GM23338 (cell line): ENCODE measurements around the gene PPP1R9A. TPM values are rescaled to one million over a fixed set of nuclear protein-coding genes. Genes with fewer than 3 reads are reported as not detected.

Experiments
- ATAC-seq: fragments of 200-7000 bp; cut with Tn5 transposase; 3 replicates; pipeline ENCODE4 v1.9.1; 2020
- DNase-seq: peaks from one replicate; pipeline ENCODE4 v3.0.0-alpha.2; 2015; ENCODE audit warnings: low spot score
- H2AFZ ChIP-seq: fragments of 200-600 bp; sonication (generic); 2 replicates; pipeline ENCODE4 v1.8.0; 2016; ENCODE audit warnings: antibody characterized with exemption, mild to moderate bottlenecking, moderate library complexity
- H3F3A ChIP-seq: fragments of 200-600 bp; sonication (generic); replicated peaks from 2 replicates; pipeline ENCODE4 v1.8.0; 2017; ENCODE audit warnings: antibody characterized with exemption, mixed run types, low read depth
- H3K27ac ChIP-seq: fragments of 200-600 bp; sonication (generic); 2 replicates; pipeline ENCODE4 v1.6.1; 2016; ENCODE audit warnings: low read depth
- H3K27me3 ChIP-seq: fragments of 200-600 bp; sonication (generic); 2 replicates; pipeline ENCODE4 v1.8.0; 2016; ENCODE audit warnings: mild to moderate bottlenecking, mixed run types, moderate library complexity; ENCODE audit not compliant: insufficient read depth
- H3K36me3 ChIP-seq: fragments of 200-600 bp; sonication (generic); 2 replicates; pipeline ENCODE4 v1.8.0; 2016; ENCODE audit warnings: mild to moderate bottlenecking; ENCODE audit not compliant: insufficient read depth
- H3K4me1 ChIP-seq: fragments of 200-600 bp; sonication (generic); 2 replicates; pipeline ENCODE4 v1.8.0; 2016; ENCODE audit warnings: mild to moderate bottlenecking, moderate library complexity; ENCODE audit not compliant: insufficient read depth
- H3K4me2 ChIP-seq: fragments of 200-600 bp; sonication (generic); 2 replicates; pipeline ENCODE4 v1.7.1; 2017; ENCODE audit warnings: mixed run types
- H3K4me3 ChIP-seq: fragments of 200-600 bp; sonication (generic); 2 replicates; pipeline ENCODE4 v1.6.1; 2016; ENCODE audit warnings: mixed run types
- H3K79me2 ChIP-seq: fragments of 200-600 bp; sonication (generic); replicated peaks from 2 replicates; pipeline ENCODE4 v1.8.0; 2017; ENCODE audit warnings: mild to moderate bottlenecking; ENCODE audit not compliant: insufficient read depth
- H3K9me2 ChIP-seq: fragments of 200-600 bp; sonication (generic); 2 replicates; pipeline ENCODE4 v1.8.0; 2017; ENCODE audit not compliant: insufficient read depth
- H4K20me1 ChIP-seq: fragments of 200-600 bp; sonication (generic); replicated peaks from 2 replicates; pipeline ENCODE4 v1.8.0; 2017; ENCODE audit warnings: mild to moderate bottlenecking; ENCODE audit not compliant: insufficient read depth
- H3K27ac Mint-ChIP-seq: 2 replicates; pipeline ENCODE4 v1.8.0; 2020; ENCODE audit warnings: inconsistent platforms, mild to moderate bottlenecking, moderate library complexity, mixed read lengths
- H3K27me3 Mint-ChIP-seq: 3 replicates; pipeline ENCODE4 v1.8.0; 2022; ENCODE audit warnings: low read depth, mild to moderate bottlenecking, moderate library complexity, mixed read lengths, inconsistent platforms; ENCODE audit not compliant: insufficient read depth, poor library complexity
- H3K36me3 Mint-ChIP-seq: 3 replicates; pipeline ENCODE4 v1.8.0; 2021; ENCODE audit warnings: low read depth, mild to moderate bottlenecking, inconsistent platforms, moderate library complexity, mixed read lengths
- H3K4me1 Mint-ChIP-seq: 3 replicates; pipeline ENCODE4 v1.8.0; 2020; ENCODE audit warnings: mild to moderate bottlenecking, inconsistent platforms, mixed read lengths
- H3K4me3 Mint-ChIP-seq: 3 replicates; pipeline ENCODE4 v1.8.0; 2021; ENCODE audit warnings: moderate library complexity, mild to moderate bottlenecking, inconsistent platforms, mixed read lengths
- H3K9me3 Mint-ChIP-seq: 3 replicates; pipeline ENCODE4 v1.8.0; 2020; ENCODE audit warnings: moderate library complexity, mild to moderate bottlenecking, inconsistent platforms, mixed read lengths
- CREB1 ChIP-seq: fragments of 250-450 bp; sonication (Bioruptor Pico); IDR thresholded peaks from 2 replicates; pipeline ENCODE4 v1.5.0; 2020; ENCODE audit warnings: low read depth, mild to moderate bottlenecking, moderate library complexity
- EZH2 ChIP-seq: fragments of 200-600 bp; sonication (generic); IDR thresholded peaks from one replicate; pipeline ENCODE4 v1.8.0; 2017; ENCODE audit warnings: antibody characterized with exemption, mild to moderate bottlenecking, low read depth; ENCODE audit not compliant: unreplicated experiment
- EZH2phosphoT487 ChIP-seq: fragments of 200-600 bp; sonication (generic); IDR thresholded peaks from one replicate; pipeline ENCODE4 v1.8.1; 2018; ENCODE audit warnings: antibody characterized with exemption; ENCODE audit not compliant: unreplicated experiment
- JUNB ChIP-seq: IDR thresholded peaks from one replicate; pipeline ENCODE4 v1.6.1; 2016; ENCODE audit warnings: antibody characterized with exemption; ENCODE audit not compliant: unreplicated experiment
- NANOG ChIP-seq: IDR thresholded peaks from 2 replicates; pipeline ENCODE4 v1.6.1; 2016; ENCODE audit warnings: antibody characterized with exemption, borderline replicate concordance
- STAT1 ChIP-seq: IDR thresholded peaks from one replicate; pipeline ENCODE4 v1.6.1; 2016; ENCODE audit warnings: antibody characterized with exemption; ENCODE audit not compliant: unreplicated experiment
- ZNF114 ChIP-seq: fragments of 250-450 bp; sonication (Bioruptor Pico); IDR thresholded peaks from 2 replicates; pipeline ENCODE4 v1.5.0; 2020; ENCODE audit warnings: mild to moderate bottlenecking, moderate library complexity
- ZNF331 ChIP-seq: fragments of 250-450 bp; sonication (Bioruptor Pico); IDR thresholded peaks from 2 replicates; pipeline ENCODE4 v1.5.0; 2020; ENCODE audit warnings: low read depth, mild to moderate bottlenecking, moderate library complexity
- polyA plus RNA-seq: library from polyadenylated mRNA; unstranded; fragments of >200 nt; fragmentation: Nextera tagmentation; extraction: Ambion mirVana; gene quantifications from 2 replicates; pipeline ENCODE4 v1.2.1, GENCODE V29; 2016
- total RNA-seq: library from RNA; depleted of rRNA; stranded (reverse); fragments of >200 nt; shearing (Covaris generic); gene quantifications from 2 replicates; pipeline ENCODE4 v1.2.3, GENCODE V29; 2014
- TF ChIP-seq, protein P1 (sequence below): IDR thresholded peaks from 2 replicates; pipeline ENCODE4 v1.6.1; 2016; ENCODE audit warnings: antibody characterized with exemption
- TF ChIP-seq, protein P2 (sequence below): IDR thresholded peaks from one replicate; pipeline ENCODE4 v1.6.1; 2018; ENCODE audit warnings: antibody characterized with exemption; ENCODE audit not compliant: unreplicated experiment

PPP1R9A gene
- total and polyA plus RNA-seq, 2 experiments from 2014 or later = 10.6 to 31.8 TPM

DNA sequence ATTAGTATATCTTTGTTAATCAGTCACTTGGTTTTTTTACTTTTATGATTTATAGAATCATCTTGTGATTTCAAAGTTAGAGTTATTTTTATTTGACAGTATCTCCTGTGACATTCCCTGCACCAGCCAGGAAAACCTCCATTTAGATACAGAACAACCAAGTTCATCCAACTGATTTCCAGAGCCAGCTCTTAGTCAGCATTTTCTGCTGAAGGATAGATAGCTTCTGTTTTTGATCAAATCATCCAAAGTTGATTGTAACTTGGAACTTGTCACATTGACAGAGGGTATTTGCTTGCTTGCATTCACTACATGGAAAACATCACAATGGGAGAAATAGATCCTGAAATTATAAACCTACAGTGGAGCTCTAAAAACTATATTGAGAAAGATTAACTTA lies 294.3 kb downstream of the PPP1R9A start (continued):
- TF ChIP-seq, protein P1, sequence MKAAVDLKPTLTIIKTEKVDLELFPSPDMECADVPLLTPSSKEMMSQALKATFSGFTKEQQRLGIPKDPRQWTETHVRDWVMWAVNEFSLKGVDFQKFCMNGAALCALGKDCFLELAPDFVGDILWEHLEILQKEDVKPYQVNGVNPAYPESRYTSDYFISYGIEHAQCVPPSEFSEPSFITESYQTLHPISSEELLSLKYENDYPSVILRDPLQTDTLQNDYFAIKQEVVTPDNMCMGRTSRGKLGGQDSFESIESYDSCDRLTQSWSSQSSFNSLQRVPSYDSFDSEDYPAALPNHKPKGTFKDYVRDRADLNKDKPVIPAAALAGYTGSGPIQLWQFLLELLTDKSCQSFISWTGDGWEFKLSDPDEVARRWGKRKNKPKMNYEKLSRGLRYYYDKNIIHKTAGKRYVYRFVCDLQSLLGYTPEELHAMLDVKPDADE = no peak
- no peak for TF ChIP-seq JUNB
- TF ChIP-seq STAT1 = no peak
- no peak for TF ChIP-seq ZNF331 (CRISPR knock-in tag)

DNA sequence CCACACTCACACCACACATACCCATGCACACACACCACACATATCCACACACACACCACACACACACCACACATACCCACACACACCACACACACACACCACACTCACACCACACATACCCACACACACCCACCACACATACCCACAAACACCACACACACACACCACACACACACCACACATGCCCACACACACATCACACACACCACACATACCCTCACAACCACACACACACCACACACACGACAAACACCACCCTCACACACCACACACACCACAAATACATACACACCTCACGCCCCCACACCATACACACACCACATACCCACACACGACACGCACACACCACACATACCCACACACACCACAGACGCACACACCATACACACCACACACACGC lies 297.2 kb downstream of the PPP1R9A start:
- Mint-ChIP-seq H3K27ac (no peak overlapping the region), H3K9me3 (no peaks in the 10 kb centered on the region)

DNA sequence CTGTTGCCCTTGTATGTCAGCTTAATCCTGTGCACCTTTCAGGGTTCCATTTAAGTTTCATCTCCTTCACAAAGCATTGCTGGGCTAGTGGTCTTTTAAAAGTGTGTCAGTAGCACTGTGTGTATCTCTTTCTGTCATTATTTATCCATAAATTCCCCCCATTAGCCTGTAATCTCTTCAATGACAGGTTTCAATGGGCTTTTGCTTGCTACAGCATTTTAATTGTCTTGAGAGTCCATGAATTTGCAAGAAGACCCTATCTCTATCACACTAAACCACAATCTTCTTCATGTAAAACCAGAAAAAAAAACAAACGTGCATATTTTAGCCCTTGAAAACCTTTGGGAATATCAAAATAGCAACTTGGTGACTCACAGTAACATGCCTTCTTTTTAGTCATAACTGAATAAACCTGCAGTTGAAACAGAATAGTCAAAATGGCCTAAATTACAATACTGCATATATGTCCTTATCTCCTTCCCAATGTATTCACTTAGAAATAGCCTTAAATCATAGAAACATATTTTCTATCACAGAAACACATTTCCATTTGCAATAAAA lies 298.4 kb downstream of the PPP1R9A start:
- no peak overlapping the region for H3K27ac ChIP-seq
- H3K79me2 ChIP-seq = no peaks in the 10 kb centered on the region
- no peaks in the 10 kb centered on the region for H3K27me3 ChIP-seq
- H3K4me3 Mint-ChIP-seq = no peak overlapping the region
- H3K4me1 Mint-ChIP-seq = no peaks in the 10 kb centered on the region
- no peak for DNase-seq
- H3K9me2 ChIP-seq = no peaks in the 10 kb centered on the region
- no peak overlapping the region for H3K27ac Mint-ChIP-seq
- no peak for ATAC-seq
- no peaks in the 10 kb centered on the region for H3K36me3 Mint-ChIP-seq
- H2AFZ ChIP-seq = no peak overlapping the region
- TF ChIP-seq ZNF114 (CRISPR knock-in tag) = no peak
- no peak for TF ChIP-seq ZNF331 (CRISPR knock-in tag)
- no peak for TF ChIP-seq CREB1
- TF ChIP-seq, protein P2, sequence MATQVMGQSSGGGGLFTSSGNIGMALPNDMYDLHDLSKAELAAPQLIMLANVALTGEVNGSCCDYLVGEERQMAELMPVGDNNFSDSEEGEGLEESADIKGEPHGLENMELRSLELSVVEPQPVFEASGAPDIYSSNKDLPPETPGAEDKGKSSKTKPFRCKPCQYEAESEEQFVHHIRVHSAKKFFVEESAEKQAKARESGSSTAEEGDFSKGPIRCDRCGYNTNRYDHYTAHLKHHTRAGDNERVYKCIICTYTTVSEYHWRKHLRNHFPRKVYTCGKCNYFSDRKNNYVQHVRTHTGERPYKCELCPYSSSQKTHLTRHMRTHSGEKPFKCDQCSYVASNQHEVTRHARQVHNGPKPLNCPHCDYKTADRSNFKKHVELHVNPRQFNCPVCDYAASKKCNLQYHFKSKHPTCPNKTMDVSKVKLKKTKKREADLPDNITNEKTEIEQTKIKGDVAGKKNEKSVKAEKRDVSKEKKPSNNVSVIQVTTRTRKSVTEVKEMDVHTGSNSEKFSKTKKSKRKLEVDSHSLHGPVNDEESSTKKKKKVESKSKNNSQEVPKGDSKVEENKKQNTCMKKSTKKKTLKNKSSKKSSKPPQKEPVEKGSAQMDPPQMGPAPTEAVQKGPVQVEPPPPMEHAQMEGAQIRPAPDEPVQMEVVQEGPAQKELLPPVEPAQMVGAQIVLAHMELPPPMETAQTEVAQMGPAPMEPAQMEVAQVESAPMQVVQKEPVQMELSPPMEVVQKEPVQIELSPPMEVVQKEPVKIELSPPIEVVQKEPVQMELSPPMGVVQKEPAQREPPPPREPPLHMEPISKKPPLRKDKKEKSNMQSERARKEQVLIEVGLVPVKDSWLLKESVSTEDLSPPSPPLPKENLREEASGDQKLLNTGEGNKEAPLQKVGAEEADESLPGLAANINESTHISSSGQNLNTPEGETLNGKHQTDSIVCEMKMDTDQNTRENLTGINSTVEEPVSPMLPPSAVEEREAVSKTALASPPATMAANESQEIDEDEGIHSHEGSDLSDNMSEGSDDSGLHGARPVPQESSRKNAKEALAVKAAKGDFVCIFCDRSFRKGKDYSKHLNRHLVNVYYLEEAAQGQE = no peak
- no peak for TF ChIP-seq NANOG
- peaks cover 1% of the 10 kb centered on the region for H3K27me3 Mint-ChIP-seq
- H3K4me2 ChIP-seq = no peak overlapping the region
- no peaks in the 10 kb centered on the region for H3K9me3 Mint-ChIP-seq
- H3F3A ChIP-seq = no peaks in the 10 kb centered on the region
- H3K4me1 ChIP-seq = no peaks in the 10 kb centered on the region
- H3K36me3 ChIP-seq = no peaks in the 10 kb centered on the region
- H4K20me1 ChIP-seq = no peaks in the 10 kb centered on the region
- H3K4me3 ChIP-seq = no peak overlapping the region

More for the DNA sequence above, 297.2 kb downstream of the PPP1R9A start:
- no peak overlapping the region for H3K4me3 ChIP-seq
- DNase-seq (no peak), ATAC-seq (no peak)
- H3K79me2 ChIP-seq = no peaks in the 10 kb centered on the region
- H3K4me1 Mint-ChIP-seq = no peaks in the 10 kb centered on the region
- H3K27me3 Mint-ChIP-seq = peaks cover 1% of the 10 kb centered on the region
- no peaks in the 10 kb centered on the region for H3K9me2 ChIP-seq
- no peak overlapping the region for H2AFZ ChIP-seq
- no peak overlapping the region for H3K4me3 Mint-ChIP-seq
- no peaks in the 10 kb centered on the region for H3F3A ChIP-seq
- H3K36me3 Mint-ChIP-seq = no peaks in the 10 kb centered on the region
- H3K36me3 ChIP-seq = no peaks in the 10 kb centered on the region
- no peaks in the 10 kb centered on the region for H3K4me1 ChIP-seq
- TF ChIP-seq EZH2 (no peak), NANOG (no peak), EZH2phosphoT487 (no peak), ZNF114 (CRISPR knock-in tag) (no peak), ZNF331 (CRISPR knock-in tag) (no peak)
- TF ChIP-seq, protein P2 = no peak
- no peaks in the 10 kb centered on the region for H3K27me3 ChIP-seq
- H4K20me1 ChIP-seq = no peaks in the 10 kb centered on the region
- H3K4me2 ChIP-seq = no peak overlapping the region
- H3K27ac ChIP-seq = no peak overlapping the region
